Transverse colon (tissue), 4 donors: ENCODE measurements around the gene PTTG1.

Experiments used
- EP300 ChIP-seq: sonication (generic); formaldehyde crosslinking; IDR thresholded peaks from one replicate; pipeline ENCODE4 v1.6.1; 2017; ENCODE audit warnings: antibody characterized with exemption, low read depth
- POLR2A ChIP-seq: fragments of 450-650 bp; IDR thresholded peaks from one replicate; pipeline ENCODE4 v1.6.1; 2016; ENCODE audit warnings: antibody characterized with exemption, mild to moderate bottlenecking, moderate library complexity
- POLR2AphosphoS5 ChIP-seq, 3 donors: sonication (generic); formaldehyde crosslinking; IDR thresholded peaks; one replicate each; pipeline ENCODE4 v1.6.1; 2016; ENCODE audit warnings: antibody characterized with exemption in 3 of 3
- TF ChIP-seq, protein P1 (sequence below), 5 experiments: fragments of 200-600 bp in 3 of 5; fragments of 450-650 bp in 2 of 5; sonication (generic) in 3 of 5; IDR thresholded peaks; 1 replicate in 2 of 5; 2 replicates in 3 of 5; pipeline ENCODE4 v1.5.1; 2016 to 2017; ENCODE audit warnings: antibody characterized with exemption in 5 of 5, inconsistent platforms in 3 of 5, mild to moderate bottlenecking in 2 of 5, moderate library complexity in 1 of 5

DNA sequence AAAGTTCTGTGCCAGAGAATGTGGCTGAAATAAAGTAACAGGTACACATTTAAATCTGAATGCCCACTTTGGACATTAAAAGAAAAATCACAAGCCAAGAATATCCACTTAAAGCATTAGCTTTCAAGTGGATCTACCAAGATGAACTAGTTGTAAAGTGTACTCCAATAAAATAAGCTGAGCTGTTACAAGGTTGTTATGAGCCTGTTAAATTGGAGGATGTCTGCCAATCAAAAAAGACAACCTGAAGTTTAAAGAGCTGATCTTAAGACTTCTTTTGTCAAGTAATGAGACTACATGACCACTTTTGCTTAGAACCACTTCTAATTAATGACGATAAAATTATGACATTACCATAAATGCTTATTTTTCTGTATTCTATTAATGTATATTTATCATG lies 24.2 kb upstream of the PTTG1 start:
- TF ChIP-seq, protein P1, sequence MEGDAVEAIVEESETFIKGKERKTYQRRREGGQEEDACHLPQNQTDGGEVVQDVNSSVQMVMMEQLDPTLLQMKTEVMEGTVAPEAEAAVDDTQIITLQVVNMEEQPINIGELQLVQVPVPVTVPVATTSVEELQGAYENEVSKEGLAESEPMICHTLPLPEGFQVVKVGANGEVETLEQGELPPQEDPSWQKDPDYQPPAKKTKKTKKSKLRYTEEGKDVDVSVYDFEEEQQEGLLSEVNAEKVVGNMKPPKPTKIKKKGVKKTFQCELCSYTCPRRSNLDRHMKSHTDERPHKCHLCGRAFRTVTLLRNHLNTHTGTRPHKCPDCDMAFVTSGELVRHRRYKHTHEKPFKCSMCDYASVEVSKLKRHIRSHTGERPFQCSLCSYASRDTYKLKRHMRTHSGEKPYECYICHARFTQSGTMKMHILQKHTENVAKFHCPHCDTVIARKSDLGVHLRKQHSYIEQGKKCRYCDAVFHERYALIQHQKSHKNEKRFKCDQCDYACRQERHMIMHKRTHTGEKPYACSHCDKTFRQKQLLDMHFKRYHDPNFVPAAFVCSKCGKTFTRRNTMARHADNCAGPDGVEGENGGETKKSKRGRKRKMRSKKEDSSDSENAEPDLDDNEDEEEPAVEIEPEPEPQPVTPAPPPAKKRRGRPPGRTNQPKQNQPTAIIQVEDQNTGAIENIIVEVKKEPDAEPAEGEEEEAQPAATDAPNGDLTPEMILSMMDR (IDR thresholded peaks at IDR 0.05): no peak
- TF ChIP-seq POLR2AphosphoS5 (IDR thresholded peaks at IDR 0.05) (no peak), POLR2A (no peak), EP300 (no peak)
